Peyer's patch (tissue), 4 donors: ENCODE measurements around the gene GABRG3. TPM values are rescaled to one million over a fixed set of nuclear protein-coding genes. Genes with fewer than 3 reads are reported as not detected.

Experiments used
- DNase-seq, 3 donors: peaks; one replicate each; pipeline ENCODE4 v3.0.0-alpha.2; 2017 to 2019
- H3K27ac ChIP-seq, 4 donors: fragments of 200-600 bp; sonication (generic); one replicate each; pipeline ENCODE4 v1.5.1; 2016 to 2019
- H3K27me3 ChIP-seq, 2 donors: fragments of 200-600 bp; sonication (generic); one replicate each; pipeline ENCODE4 v1.5.1; 2019
- H3K36me3 ChIP-seq, 3 donors: fragments of 200-600 bp; sonication (generic); one replicate each; pipeline ENCODE4 v1.5.1; 2016 to 2019
- H3K4me1 ChIP-seq, 4 donors: fragments of 200-600 bp; sonication (generic); one replicate each; pipeline ENCODE4 v1.5.1; 2016 to 2019
- H3K4me3 ChIP-seq, 4 donors: fragments of 200-600 bp; sonication (generic); 1 replicate in 3 of 4; 2 replicates in 1 of 4; pipeline ENCODE4 v1.5.1; 2016 to 2019; ENCODE audit warnings: mild to moderate bottlenecking in 1 of 4
- H3K9me3 ChIP-seq, 4 donors: fragments of 200-600 bp; sonication (generic); one replicate each; pipeline ENCODE4 v1.5.1; 2016 to 2019; ENCODE audit warnings: mild to moderate bottlenecking in 1 of 4
- POLR2A ChIP-seq, 2 donors: fragments of 450-650 bp; IDR thresholded peaks; one replicate each; pipeline ENCODE4 v1.5.1; 2017; ENCODE audit warnings: antibody characterized with exemption in 2 of 2, mild to moderate bottlenecking in 2 of 2, moderate library complexity in 2 of 2
- total RNA-seq, 4 donors: library from RNA; depleted of rRNA; stranded (reverse); fragments of >200 nt; gene quantifications; one replicate each; pipeline ENCODE4 v1.1.0, GENCODE V29; 2016
- TF ChIP-seq, protein P1 (sequence below), 6 experiments: fragments of 450-650 bp in 4 of 6; fragments of 200-600 bp in 2 of 6; sonication (generic) in 1 of 6; IDR thresholded peaks; one replicate each; pipeline ENCODE4 v1.5.1; 2017 to 2019; ENCODE audit warnings: antibody characterized with exemption in 6 of 6, mild to moderate bottlenecking in 3 of 6, moderate library complexity in 1 of 6

Gene GABRG3
- total RNA-seq, 4 donors from 2014 or later = not detected

DNA sequence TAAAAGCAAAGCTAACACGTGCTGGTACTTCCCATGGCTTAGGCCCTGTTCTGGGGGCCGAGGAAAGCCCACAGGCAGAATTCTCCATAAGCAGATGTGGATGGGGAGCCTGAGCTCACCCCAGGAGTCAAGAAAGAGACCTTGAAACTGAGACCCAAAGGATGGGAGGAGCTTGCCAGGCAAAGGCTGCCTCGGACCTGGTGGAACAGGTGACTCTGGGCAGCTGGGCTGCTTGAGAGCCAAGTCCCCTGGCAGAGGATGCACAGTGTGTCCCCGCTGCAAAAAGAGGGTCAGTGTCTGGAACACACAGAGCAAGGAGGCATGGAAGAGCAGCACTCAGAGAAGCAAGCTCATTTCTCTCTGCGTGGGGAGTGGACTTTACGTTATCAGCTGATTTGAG lies 528.7 kb downstream of the GABRG3 start:
- DNase-seq = no peak
- no peak overlapping the region for H3K4me3 ChIP-seq
- no peak overlapping the region for H3K27ac ChIP-seq
- no peaks in the 10 kb centered on the region for H3K4me1 ChIP-seq
- TF ChIP-seq POLR2A (IDR thresholded peaks at IDR 0.05) = no peak
- TF ChIP-seq, protein P1, sequence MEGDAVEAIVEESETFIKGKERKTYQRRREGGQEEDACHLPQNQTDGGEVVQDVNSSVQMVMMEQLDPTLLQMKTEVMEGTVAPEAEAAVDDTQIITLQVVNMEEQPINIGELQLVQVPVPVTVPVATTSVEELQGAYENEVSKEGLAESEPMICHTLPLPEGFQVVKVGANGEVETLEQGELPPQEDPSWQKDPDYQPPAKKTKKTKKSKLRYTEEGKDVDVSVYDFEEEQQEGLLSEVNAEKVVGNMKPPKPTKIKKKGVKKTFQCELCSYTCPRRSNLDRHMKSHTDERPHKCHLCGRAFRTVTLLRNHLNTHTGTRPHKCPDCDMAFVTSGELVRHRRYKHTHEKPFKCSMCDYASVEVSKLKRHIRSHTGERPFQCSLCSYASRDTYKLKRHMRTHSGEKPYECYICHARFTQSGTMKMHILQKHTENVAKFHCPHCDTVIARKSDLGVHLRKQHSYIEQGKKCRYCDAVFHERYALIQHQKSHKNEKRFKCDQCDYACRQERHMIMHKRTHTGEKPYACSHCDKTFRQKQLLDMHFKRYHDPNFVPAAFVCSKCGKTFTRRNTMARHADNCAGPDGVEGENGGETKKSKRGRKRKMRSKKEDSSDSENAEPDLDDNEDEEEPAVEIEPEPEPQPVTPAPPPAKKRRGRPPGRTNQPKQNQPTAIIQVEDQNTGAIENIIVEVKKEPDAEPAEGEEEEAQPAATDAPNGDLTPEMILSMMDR (IDR thresholded peaks at IDR 0.05) = no peak
- no peaks in the 10 kb centered on the region for H3K9me3 ChIP-seq
- H3K36me3 ChIP-seq = no peaks in the 10 kb centered on the region
- H3K27me3 ChIP-seq = no peaks in the 10 kb centered on the region

DNA sequence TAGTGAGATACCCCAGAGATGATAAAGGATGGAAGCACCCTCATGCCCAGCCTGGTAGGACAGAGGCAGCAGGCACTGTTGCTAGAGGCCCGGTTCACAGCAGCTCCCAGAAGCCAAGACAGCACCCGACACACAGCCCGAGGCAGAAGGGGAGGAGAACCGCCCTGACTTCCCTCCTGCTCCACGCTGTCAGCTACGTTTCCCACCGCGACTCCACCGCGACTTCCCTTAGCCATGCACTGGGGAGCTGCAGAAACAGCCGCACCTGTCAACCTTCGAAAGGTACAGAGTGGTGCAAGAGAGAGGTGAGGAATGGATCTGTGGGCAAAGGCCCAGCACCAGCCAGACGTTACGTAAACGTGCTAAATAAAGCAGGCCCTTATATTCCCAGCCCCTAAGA lies 529.2 kb downstream of the GABRG3 start:
- no peaks in the 10 kb centered on the region for H3K9me3 ChIP-seq
- TF ChIP-seq, protein P1 (IDR thresholded peaks at IDR 0.05) = no peak
- TF ChIP-seq POLR2A (IDR thresholded peaks at IDR 0.05) = no peak
- no peak for DNase-seq
- no peak overlapping the region for H3K27ac ChIP-seq
- H3K36me3 ChIP-seq = no peaks in the 10 kb centered on the region
- H3K27me3 ChIP-seq = no peaks in the 10 kb centered on the region
- H3K4me1 ChIP-seq = no peaks in the 10 kb centered on the region
- no peak overlapping the region for H3K4me3 ChIP-seq

DNA sequence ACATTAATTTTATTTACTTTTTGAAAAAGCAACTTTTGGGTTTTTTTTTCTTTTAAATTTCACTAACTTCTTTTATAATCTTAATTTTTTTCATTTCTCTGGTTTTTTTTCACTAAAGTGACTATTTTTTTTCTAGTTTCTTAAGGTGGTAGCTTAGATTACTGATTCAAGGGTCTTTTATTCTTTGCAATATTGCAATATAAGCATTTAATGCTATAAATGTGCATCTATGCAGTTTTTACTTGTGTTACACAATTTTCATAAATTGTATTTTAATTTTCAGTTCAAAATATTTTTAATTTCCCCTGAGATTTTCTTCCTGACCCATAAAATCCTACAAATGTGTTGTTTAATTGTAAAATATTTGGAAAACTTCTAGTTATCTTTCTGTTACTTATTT lies 535.8 kb downstream of the GABRG3 start:
- no peak overlapping the region for H3K4me3 ChIP-seq

GRCh38 chr15:27509014-27509413 lies 538.0 kb downstream of the GABRG3 start:
- DNase-seq = no peak
- Histone ChIP-seq H3K4me1 (no peaks in the 10 kb centered on the region), H3K9me3 (peaks cover 0 to 3% (median 0%) of the 10 kb centered on the region in 4 donors), H3K27ac (no peak overlapping the region), H3K36me3 (no peaks in the 10 kb centered on the region), H3K4me3 (no peak overlapping the region), H3K27me3 (no peaks in the 10 kb centered on the region)
- TF ChIP-seq, protein P1 (IDR thresholded peaks at IDR 0.05) = no peak
- TF ChIP-seq POLR2A (IDR thresholded peaks at IDR 0.05) = no peak

More for the DNA sequence above, 535.8 kb downstream of the GABRG3 start:
- no peak for TF ChIP-seq POLR2A (IDR thresholded peaks at IDR 0.05)
- TF ChIP-seq, protein P1 (IDR thresholded peaks at IDR 0.05) = no peak
- DNase-seq = no peak
- H3K4me1 ChIP-seq = no peaks in the 10 kb centered on the region
- H3K27me3 ChIP-seq = no peaks in the 10 kb centered on the region
- no peak overlapping the region for H3K27ac ChIP-seq
- H3K36me3 ChIP-seq = no peaks in the 10 kb centered on the region
- H3K9me3 ChIP-seq = peaks cover 0 to 3% (median 0%) of the 10 kb centered on the region in 4 donors

- Histone ChIP-seq H3K36me3 (no peaks in the 10 kb centered on the region), H3K27me3 (no peaks in the 10 kb centered on the region), H3K4me3 (no peak overlapping the region), H3K4me1 (no peaks in the 10 kb centered on the region), H3K9me3 (peaks cover 0 to 3% (median 0%) of the 10 kb centered on the region in 4 donors), H3K27ac (no peak overlapping the region)
- DNase-seq = no peak
- TF ChIP-seq, protein P1 (IDR thresholded peaks at IDR 0.05) = no peak
- TF ChIP-seq POLR2A (IDR thresholded peaks at IDR 0.05) = no peak
Observed at GRCh38 chr15:27512281-27513001, 541.5 kb downstream of the GABRG3 start.
